GM19351 (cell line): ENCODE results near the gene LY6G6D.

ENCODE experiments used
- ATAC-seq: cut with Tn5 transposase; IDR thresholded peaks from one replicate; pipeline ENCODE4 v1.9.1; 2021; ENCODE audit warnings: mild to moderate bottlenecking, moderate library complexity; ENCODE audit not compliant: unreplicated experiment

The LY6G6D gene

DNA sequence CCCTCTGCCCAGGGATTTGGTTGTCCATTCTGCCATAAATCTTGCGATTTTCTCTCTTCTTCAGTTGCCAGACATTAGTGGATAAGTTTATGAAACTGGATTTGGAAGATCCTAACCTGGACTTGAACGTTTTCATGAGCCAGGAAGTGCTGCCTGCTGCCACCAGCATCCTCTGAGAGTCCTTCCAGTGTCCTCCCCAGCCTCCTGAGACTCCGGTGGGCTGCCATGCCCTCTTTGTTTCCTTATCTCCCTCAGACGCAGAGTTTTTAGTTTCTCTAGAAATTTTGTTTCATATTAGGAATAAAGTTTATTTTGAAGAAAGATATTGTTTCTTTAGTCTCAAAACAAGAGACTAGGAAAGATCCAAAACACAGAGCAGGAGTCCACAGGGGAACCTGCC lies 47.2 kb downstream of the LY6G6D start, which contains the start of gene SAPCD1:
Gene SAPCD1 (plus strand): TSS at position 301 of the 400 bp plus-strand sequence. CDS start 399 bp downstream, outside the sequence.
- no peak for ATAC-seq

DNA sequence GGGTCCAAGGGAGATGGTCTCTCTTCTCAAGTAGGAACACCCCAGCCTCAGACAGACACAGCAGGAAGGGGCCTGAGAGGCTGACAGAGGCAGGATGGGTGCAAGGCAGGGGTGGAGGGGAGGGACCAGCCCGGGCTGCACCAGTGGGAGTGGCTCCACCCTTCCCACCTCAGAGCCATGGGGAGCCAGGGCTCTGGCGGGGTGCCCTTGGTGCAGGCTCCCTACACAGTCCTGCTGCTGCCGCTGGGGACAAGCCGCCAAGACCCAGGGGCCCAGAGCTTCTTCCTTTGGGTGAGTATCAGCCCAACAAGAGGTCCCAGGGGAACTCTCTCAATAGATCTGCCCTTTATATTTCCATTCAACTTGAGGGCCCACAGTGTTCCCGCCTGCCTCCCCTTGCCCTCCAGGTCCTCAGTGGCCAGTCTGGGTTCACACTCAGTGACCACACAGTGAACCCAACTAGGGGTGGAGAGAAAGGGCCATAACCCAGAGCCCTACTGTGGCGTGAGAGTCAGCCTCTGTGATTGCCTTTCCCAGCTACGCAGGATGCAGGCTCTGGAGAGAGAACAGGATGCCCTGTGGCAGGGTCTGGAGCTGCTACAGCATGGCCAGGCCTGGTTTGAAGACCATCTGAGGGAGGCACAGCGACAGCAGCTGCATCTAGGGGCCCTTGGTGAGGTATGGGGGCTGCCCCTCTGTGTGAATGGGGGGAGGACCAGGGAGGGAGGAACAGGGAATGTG lies 47.9 kb downstream of the LY6G6D start:
- no peak for ATAC-seq

- no peak for ATAC-seq
These were observed 48.4 kb downstream of the LY6G6D start for GRCh38 chr6:31763619-31763940.

- no peak for ATAC-seq
These were observed 49.0 kb downstream of the LY6G6D start for GRCh38 chr6:31764198-31764597.

DNA sequence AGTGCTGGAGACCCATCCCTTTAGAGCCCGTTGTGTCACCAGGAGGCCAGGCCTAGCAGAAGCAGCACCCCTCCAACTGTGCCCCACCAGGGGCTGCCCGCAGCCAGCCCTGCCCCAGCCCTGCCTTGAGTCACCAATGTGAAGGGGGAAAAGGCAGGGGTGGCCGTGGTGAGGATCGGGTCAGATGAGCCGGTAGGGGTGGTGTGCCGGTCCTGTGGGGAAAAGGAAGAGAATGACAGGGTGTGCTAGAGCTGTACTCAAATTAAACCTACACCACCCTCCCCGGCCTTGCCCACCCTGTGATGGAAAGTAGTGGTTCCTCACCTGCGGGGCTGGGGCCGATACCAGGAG lies 50.4 kb downstream of the LY6G6D start:
- no peak for ATAC-seq

- ATAC-seq = no peak
These were observed 51.0 kb downstream of the LY6G6D start for GRCh38 chr6:31765910-31766794.

DNA sequence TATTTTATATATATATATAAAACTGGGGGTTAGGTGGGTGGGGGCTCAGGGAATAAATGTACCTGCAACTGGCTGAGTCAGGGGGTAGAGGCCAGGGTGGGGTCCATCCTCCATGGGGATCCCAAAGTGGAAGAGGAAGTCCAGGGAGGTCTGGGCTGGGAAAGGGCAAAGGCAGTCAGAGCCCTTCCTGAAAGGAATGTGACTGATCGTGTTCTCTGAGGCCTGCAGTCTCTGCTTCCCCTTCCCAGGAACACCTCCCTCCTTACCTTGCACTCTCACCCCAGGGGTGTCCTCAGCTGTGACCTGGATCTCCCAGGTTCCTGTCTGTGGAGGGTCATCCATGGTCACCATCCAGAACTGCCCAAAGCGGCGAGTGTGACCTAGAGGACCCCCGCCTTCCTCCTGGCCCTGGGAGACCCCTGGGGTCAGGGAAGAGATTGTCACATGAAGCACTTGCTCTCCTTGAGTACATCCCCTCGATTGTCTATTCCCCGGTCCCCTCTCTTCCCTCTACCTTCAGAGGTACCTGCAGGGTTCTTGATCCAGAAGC lies 52.0 kb downstream of the LY6G6D start:
- ATAC-seq = no peak
